Measurements from ENCODE around the gene SSNA1. TPM values are rescaled to one million over a fixed set of nuclear protein-coding genes. Genes with fewer than 3 reads are reported as not detected.

Gene SSNA1
- total RNA-seq, 1 donor = 58.7 TPM

- TF ChIP-seq CTCF (IDR thresholded peaks at IDR 0.05; ENCODE audit: insufficient read depth, low read depth, low read length) = no peak
- no peak overlapping the region for H3K4me3 ChIP-seq (ENCODE audit: low read depth, low read length)
- DNase-seq (ENCODE audit: low read depth) = no peak
Observed at GRCh38 chr9:137148242-137148641, 40.2 kb upstream of the SSNA1 start.

- TF ChIP-seq CTCF (IDR thresholded peaks at IDR 0.05; ENCODE audit: insufficient read depth, low read depth, low read length) = no peak
- no peak overlapping the region for H3K4me3 ChIP-seq (ENCODE audit: low read depth, low read length)
- no peak for DNase-seq (ENCODE audit: low read depth)
Observed at GRCh38 chr9:137148661-137149060, 39.8 kb upstream of the SSNA1 start.

GRCh38 chr9:137149363-137149762, 39.1 kb upstream of the SSNA1 start:
- no peak overlapping the region for H3K4me3 ChIP-seq (ENCODE audit: low read depth, low read length)
- DNase-seq (ENCODE audit: low read depth) = no peak
- no peak for TF ChIP-seq CTCF (IDR thresholded peaks at IDR 0.05; ENCODE audit: insufficient read depth, low read depth, low read length)

GRCh38 chr9:137149942-137150616, 38.4 kb upstream of the SSNA1 start:
- no peak for TF ChIP-seq CTCF (IDR thresholded peaks at IDR 0.05; ENCODE audit: insufficient read depth, low read depth, low read length)
- no peak for DNase-seq (ENCODE audit: low read depth)
- H3K4me3 ChIP-seq (ENCODE audit: low read depth, low read length) = no peak overlapping the region

GRCh38 chr9:137150617-137151457, 37.6 kb upstream of the SSNA1 start:
- no peak for TF ChIP-seq CTCF (IDR thresholded peaks at IDR 0.05; ENCODE audit: insufficient read depth, low read depth, low read length)
- H3K4me3 ChIP-seq (ENCODE audit: low read depth, low read length) = no peak overlapping the region
- peak; percentile 86 for DNase-seq (ENCODE audit: low read depth)

- no peak overlapping the region for H3K4me3 ChIP-seq (ENCODE audit: low read depth, low read length)
- no peak for TF ChIP-seq CTCF (IDR thresholded peaks at IDR 0.05; ENCODE audit: insufficient read depth, low read depth, low read length)
- DNase-seq (ENCODE audit: low read depth) = no peak
Observed at GRCh38 chr9:137152844-137153405, 35.6 kb upstream of the SSNA1 start.
